Ectodermal cell (in vitro differentiated cells): ENCODE results near the gene RALGAPB.

Experiments used
- H3K27ac ChIP-seq: 2 replicates; pipeline ENCODE4 v1.7.0; 2013; ENCODE audit warnings: mild to moderate bottlenecking, low read depth, low read length; ENCODE audit not compliant: insufficient read depth, poor library complexity, severe bottlenecking
- H3K27me3 ChIP-seq: 2 replicates; pipeline ENCODE4 v1.7.0; 2013; ENCODE audit warnings: mild to moderate bottlenecking, low read length; ENCODE audit not compliant: insufficient read depth, control insufficient read depth, poor library complexity, severe bottlenecking
- H3K36me3 ChIP-seq: one replicate; pipeline ENCODE4 v1.7.0; 2013; ENCODE audit warnings: low read length; ENCODE audit not compliant: control insufficient read depth, insufficient read depth
- H3K4me1 ChIP-seq: one replicate; pipeline ENCODE4 v1.7.0; 2013; ENCODE audit warnings: low read length; ENCODE audit not compliant: control insufficient read depth, insufficient read depth
- H3K4me3 ChIP-seq: 2 replicates; pipeline ENCODE4 v1.7.0; 2013; ENCODE audit warnings: low read depth, low read length, control low read depth; ENCODE audit not compliant: insufficient read depth
- H3K9me3 ChIP-seq: 2 replicates; pipeline ENCODE4 v1.7.0; 2013; ENCODE audit warnings: mild to moderate bottlenecking, low read length, moderate library complexity; ENCODE audit not compliant: control insufficient read depth
- WGBS, 2 experiments: methylation state at CpG; one replicate each; pipeline ENCODE4 v1.1.7; 2013; ENCODE audit warnings: missing lambda C conversion rate in 2 of 2; 5-methylcytosine and 5-hydroxymethylcytosine counted together

The RALGAPB gene

GRCh38 chr20:38514947-38515346, 42.3 kb downstream of the RALGAPB start:
- Histone ChIP-seq H3K9me3 (no peaks in the 10 kb centered on the region), H3K36me3 (peaks cover 9% of the 10 kb centered on the region), H3K27me3 (no peaks in the 10 kb centered on the region), H3K4me1 (no peaks in the 10 kb centered on the region), H3K27ac (no peak overlapping the region), H3K4me3 (no peak overlapping the region)
- 93 to 95% methylated on average over 3 of the region's 3 CpGs for WGBS, 2 experiments

DNA sequence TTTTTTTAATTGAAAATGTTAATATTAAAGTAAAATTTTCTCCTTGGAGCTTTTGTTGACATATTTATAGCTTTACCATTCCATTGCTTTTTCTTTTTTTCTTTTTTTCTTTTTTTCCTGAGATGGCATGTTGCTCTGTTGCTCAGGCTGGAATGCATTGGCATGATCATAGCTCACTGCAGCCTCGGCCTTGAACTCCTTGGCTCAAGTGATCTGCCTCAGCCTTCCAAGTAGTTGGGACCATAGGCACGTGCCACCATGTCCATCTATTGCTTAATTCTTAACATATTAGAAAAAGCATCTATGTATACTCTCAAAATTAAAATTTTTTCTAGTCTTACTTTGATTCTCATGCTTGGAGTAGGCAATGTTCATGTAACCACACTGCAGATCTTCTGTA, 43.0 kb downstream of the RALGAPB start:
- no peak overlapping the region for H3K27ac ChIP-seq
- no peaks in the 10 kb centered on the region for H3K4me1 ChIP-seq
- H3K27me3 ChIP-seq, result no peaks in the 10 kb centered on the region
- H3K36me3 ChIP-seq, result peaks cover 4% of the 10 kb centered on the region
- H3K9me3 ChIP-seq, result no peaks in the 10 kb centered on the region
- 90 to 99% methylated on average over 2 of the region's 2 CpGs for WGBS, 2 experiments
- no peak overlapping the region for H3K4me3 ChIP-seq

GRCh38 chr20:38519426-38519825, 46.8 kb downstream of the RALGAPB start:
- H3K36me3 ChIP-seq, result peaks cover 10% of the 10 kb centered on the region

DNA sequence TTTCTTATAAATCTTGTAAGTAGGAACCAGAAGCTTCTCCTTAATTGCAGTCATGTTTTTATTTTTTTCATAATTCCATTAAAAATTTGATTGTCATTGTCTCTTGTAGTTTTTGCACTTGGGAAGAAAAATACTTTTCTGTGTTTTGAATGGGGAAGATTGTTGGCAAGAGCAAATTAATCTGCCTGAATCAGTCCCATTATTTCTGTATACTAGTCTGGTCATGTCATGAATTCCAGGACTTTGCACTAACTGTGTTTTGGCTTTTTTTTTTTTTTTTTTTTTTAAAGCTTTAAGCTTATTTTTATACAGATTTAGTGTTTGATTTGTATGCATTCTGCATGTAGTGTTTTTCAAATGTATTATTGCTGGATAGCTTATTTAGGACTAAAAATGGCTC, 47.6 kb downstream of the RALGAPB start:
- H3K36me3 ChIP-seq, result peaks cover 10% of the 10 kb centered on the region
- no peaks in the 10 kb centered on the region for H3K9me3 ChIP-seq
- no peaks in the 10 kb centered on the region for H3K4me1 ChIP-seq
- H3K27ac ChIP-seq, result no peak overlapping the region
- H3K4me3 ChIP-seq, result no peak overlapping the region
- no peaks in the 10 kb centered on the region for H3K27me3 ChIP-seq

More at GRCh38 chr20:38519426-38519825, 46.8 kb downstream of the RALGAPB start:
- Histone ChIP-seq H3K27me3 (no peaks in the 10 kb centered on the region), H3K4me1 (no peaks in the 10 kb centered on the region), H3K27ac (no peak overlapping the region), H3K4me3 (no peak overlapping the region), H3K9me3 (no peaks in the 10 kb centered on the region)
- 87% methylated on average over 1 of the region's 1 CpG; no CpG with 5 or more reads in 1 of the 2 experiments for WGBS, 2 experiments

DNA sequence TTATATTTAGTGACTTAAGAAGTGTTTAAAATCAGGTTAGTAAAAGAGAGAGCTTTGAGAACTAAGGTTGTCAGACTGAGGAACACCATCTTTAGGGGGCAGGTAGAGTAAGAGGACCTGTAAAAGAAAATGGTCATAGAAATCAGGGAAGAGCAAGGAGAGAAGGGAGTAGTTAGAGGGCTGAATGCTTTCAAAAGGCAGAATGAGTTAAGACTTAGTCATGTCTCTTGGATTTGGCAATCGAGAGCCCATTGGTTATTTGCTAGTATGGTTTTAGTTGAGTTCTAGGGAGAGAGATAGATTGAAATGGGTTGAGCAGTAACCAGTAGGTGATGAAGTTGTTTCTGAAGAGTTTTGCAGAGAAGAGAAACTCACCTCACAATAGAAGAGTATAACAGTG, 51.1 kb downstream of the RALGAPB start:
- peaks cover 12% of the 10 kb centered on the region for H3K36me3 ChIP-seq
- no peaks in the 10 kb centered on the region for H3K9me3 ChIP-seq
- WGBS, 2 experiments, result 95 to 98% methylated on average over 1 of the region's 1 CpG
- H3K4me1 ChIP-seq, result no peaks in the 10 kb centered on the region
- no peak overlapping the region for H3K27ac ChIP-seq
- H3K4me3 ChIP-seq, result no peak overlapping the region
- no peaks in the 10 kb centered on the region for H3K27me3 ChIP-seq

DNA sequence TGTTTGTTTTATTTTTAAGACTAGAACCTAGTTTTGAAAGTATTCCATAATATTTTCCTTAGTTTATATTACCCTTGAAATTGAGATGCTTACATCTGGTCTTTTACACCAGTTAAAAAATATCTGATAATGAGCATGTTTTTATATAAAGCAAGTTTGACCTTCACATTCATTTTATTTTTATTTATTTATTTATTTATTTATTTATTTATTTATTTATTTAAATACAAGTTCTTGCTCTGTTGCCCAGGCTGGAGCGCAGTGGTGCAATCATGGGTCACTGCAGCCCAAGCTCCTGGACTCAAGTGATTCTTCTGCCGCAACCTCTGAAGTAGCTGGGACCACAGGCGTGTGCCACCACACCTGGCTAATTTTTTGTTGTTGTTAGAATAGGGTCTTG, 55.5 kb downstream of the RALGAPB start:
- Histone ChIP-seq H3K27ac (no peak overlapping the region), H3K36me3 (peaks cover 6% of the 10 kb centered on the region)

DNA sequence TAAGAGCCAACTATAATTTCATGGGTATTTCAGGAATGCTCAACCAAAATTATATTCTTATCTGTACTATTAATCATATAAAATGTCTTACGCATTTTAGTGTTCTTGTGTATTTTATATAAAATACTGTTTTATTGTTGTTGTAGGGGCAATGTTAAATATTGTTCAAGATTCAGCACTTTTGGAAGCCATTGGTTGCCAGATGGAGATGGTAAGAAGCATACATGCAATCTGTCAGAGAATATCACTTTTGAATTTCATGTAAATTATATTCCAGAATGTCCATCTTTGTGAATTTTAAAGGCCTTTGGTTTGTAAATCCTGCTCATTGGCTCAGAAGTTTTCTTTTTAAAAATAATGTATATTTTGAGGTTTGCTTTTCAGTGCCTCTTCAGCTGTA, 58.4 kb downstream of the RALGAPB start:
- H3K27ac ChIP-seq, result no peak overlapping the region
- H3K9me3 ChIP-seq, result no peaks in the 10 kb centered on the region
- no peaks in the 10 kb centered on the region for H3K27me3 ChIP-seq
- no peak overlapping the region for H3K4me3 ChIP-seq
- H3K4me1 ChIP-seq, result no peaks in the 10 kb centered on the region
- WGBS, 2 experiments, result 100% methylated on average over 1 of the region's 1 CpG
- H3K36me3 ChIP-seq, result peaks cover 6% of the 10 kb centered on the region

More for the DNA sequence above, 55.5 kb downstream of the RALGAPB start:
- H3K4me1 ChIP-seq, result no peaks in the 10 kb centered on the region
- H3K4me3 ChIP-seq, result no peak overlapping the region
- no peaks in the 10 kb centered on the region for H3K9me3 ChIP-seq
- no peaks in the 10 kb centered on the region for H3K27me3 ChIP-seq
- WGBS, 2 experiments, result 94 to 95% methylated on average over 3 of the region's 3 CpGs

DNA sequence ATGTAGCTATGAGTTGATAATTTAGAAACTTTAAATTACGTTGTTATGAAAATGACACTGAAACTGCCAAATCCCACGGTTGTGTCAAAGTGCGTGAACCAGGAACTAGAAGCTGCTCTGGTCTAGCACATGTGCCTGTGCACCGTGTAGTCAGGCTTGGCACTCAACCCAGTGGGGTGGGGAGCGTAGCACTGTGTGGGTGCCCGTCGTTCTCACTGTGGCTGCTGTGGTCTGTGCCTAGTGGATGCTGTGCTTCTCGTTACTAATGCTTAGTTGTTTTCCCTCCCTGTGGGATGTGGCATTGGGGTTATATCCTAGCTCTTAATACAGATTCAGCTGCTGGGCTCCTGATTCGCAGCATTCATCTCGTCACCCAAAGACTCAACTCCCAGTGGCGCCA, 62.1 kb downstream of the RALGAPB start:
- H3K4me3 ChIP-seq, result no peak overlapping the region
- H3K27me3 ChIP-seq, result no peaks in the 10 kb centered on the region
- peaks cover 9% of the 10 kb centered on the region for H3K36me3 ChIP-seq

DNA sequence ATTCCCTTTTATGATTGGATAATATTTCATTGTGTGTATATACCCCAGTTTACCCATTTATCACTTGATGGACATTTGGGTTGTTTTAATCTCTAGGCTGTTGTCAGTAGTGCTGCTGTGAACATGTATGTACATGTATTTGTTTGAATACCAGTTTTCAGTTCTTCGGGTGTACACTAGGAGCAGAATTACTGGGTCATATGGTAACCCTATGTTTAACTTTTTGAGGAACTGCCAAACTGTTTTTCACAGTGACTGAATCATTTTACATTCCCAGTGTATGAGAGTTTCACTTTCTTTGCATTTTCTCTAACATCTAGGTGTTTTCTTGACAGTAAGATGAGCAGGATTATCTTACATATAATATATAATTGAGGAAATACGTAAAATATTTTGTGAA, 63.7 kb downstream of the RALGAPB start:
- no peaks in the 10 kb centered on the region for H3K27me3 ChIP-seq
- H3K9me3 ChIP-seq, result no peaks in the 10 kb centered on the region
- H3K4me1 ChIP-seq, result no peaks in the 10 kb centered on the region
- 96 to 100% methylated on average over 2 of the region's 2 CpGs for WGBS, 2 experiments
- no peak overlapping the region for H3K4me3 ChIP-seq
- H3K36me3 ChIP-seq, result peaks cover 12% of the 10 kb centered on the region
- no peak overlapping the region for H3K27ac ChIP-seq

More for the DNA sequence above, 62.1 kb downstream of the RALGAPB start:
- Histone ChIP-seq H3K9me3 (no peaks in the 10 kb centered on the region), H3K4me1 (no peaks in the 10 kb centered on the region), H3K27ac (no peak overlapping the region)
- WGBS, 2 experiments, result 95 to 97% methylated on average over 11 of the region's 11 CpGs

DNA sequence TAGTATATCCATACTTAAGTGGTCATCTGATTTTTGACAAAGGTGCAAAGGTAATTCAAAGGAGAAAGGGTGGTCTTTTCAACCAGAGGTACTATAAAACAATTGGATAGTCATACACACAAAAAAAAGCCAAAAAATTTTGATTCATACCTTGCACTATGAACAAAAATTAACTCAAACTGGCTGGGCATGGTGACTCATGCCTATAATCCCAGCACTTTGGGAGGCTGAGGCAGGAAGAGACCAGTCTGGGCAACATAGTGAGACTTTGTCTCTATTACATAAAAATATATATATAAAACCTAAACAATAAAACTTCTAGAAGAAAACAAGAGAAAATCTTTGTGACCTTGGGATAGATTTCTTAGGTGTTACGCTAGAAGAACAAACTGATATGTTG, 64.5 kb downstream of the RALGAPB start:
- WGBS, 2 experiments, result 96 to 100% methylated on average over 1 of the region's 1 CpG
- H3K36me3 ChIP-seq, result peaks cover 12% of the 10 kb centered on the region

DNA sequence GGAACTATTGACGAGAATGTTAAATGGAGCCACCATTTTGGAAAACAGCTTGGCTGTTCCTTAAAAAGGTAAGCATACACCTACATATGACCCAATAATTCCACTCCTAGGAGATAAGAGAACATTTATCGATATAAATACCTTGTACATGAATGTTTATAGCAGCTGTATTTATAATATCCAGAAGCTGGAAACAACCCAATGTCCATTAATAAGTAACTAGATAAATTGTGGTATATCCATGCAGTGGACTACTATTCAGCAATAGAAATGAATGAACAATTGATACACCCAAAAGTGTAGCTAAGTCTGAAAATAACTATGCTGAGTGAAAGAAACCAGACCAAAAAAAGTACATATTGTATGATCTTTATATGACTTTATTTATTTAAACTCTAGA, 66.1 kb downstream of the RALGAPB start:
- WGBS, 2 experiments, result 91 to 100% methylated on average over 1 of the region's 2 CpGs
- Histone ChIP-seq H3K27ac (no peak overlapping the region), H3K36me3 (peaks cover 12% of the 10 kb centered on the region), H3K27me3 (no peaks in the 10 kb centered on the region), H3K4me1 (no peaks in the 10 kb centered on the region), H3K4me3 (no peak overlapping the region), H3K9me3 (no peaks in the 10 kb centered on the region)

More for the DNA sequence above, 64.5 kb downstream of the RALGAPB start:
- H3K4me3 ChIP-seq, result no peak overlapping the region
- no peaks in the 10 kb centered on the region for H3K9me3 ChIP-seq
- no peaks in the 10 kb centered on the region for H3K27me3 ChIP-seq
- H3K4me1 ChIP-seq, result no peaks in the 10 kb centered on the region
- H3K27ac ChIP-seq, result no peak overlapping the region
